Activated T-helper 1 cell treated with anti-CD3 and anti-CD28 coated beads, Interleukin-12 subunit alpha, Interleukin-12 subunit beta, Interleukin-2, Interleukin-4 antibody, amounts not matched to agents 30 ng/mL and 10 ng/mL and 1 ng/mL, durations not matched to agents 14 hours and 24 hours and 36 hours (primary cell): ENCODE data around the gene ARFGEF3. TPM values are rescaled to one million over a fixed set of nuclear protein-coding genes. Genes with fewer than 3 reads are reported as not detected.

ENCODE experiments used
- DNase-seq: peaks from one replicate; pipeline ENCODE4 v3.0.0; 2021; ENCODE audit warnings: low spot score
- H3K27ac Mint-ChIP-seq: one replicate; pipeline ENCODE4 v1.8.0; 2021; ENCODE audit warnings: mild to moderate bottlenecking, mixed read lengths
- H3K27me3 Mint-ChIP-seq: one replicate; pipeline ENCODE4 v1.8.0; 2022; ENCODE audit warnings: mild to moderate bottlenecking, moderate library complexity, mixed read lengths; ENCODE audit not compliant: insufficient read depth
- H3K36me3 Mint-ChIP-seq: one replicate; pipeline ENCODE4 v1.8.0; 2021; ENCODE audit warnings: low read depth, mixed read lengths
- H3K4me1 Mint-ChIP-seq: one replicate; pipeline ENCODE4 v1.8.0; 2021; ENCODE audit warnings: low read depth, mixed read lengths
- H3K4me3 Mint-ChIP-seq: one replicate; pipeline ENCODE4 v1.8.0; 2021; ENCODE audit warnings: mild to moderate bottlenecking, moderate library complexity, mixed read lengths
- H3K9me3 Mint-ChIP-seq: one replicate; pipeline ENCODE4 v1.8.0; 2021; ENCODE audit warnings: mixed read lengths
- intact Hi-C: fragments of 100-400 bp; cut with micrococcal nuclease; formaldehyde crosslinking; loops from one replicate; pipeline ENCODE4 v1.15.1; 2024
- total RNA-seq: library from RNA; stranded (reverse); gene quantifications from 2 replicates; pipeline ENCODE4 v1.2.3, GENCODE V29; 2022

The ARFGEF3 gene
- total RNA-seq, 1 donor from 2014 or later, result 0.29 TPM

DNA sequence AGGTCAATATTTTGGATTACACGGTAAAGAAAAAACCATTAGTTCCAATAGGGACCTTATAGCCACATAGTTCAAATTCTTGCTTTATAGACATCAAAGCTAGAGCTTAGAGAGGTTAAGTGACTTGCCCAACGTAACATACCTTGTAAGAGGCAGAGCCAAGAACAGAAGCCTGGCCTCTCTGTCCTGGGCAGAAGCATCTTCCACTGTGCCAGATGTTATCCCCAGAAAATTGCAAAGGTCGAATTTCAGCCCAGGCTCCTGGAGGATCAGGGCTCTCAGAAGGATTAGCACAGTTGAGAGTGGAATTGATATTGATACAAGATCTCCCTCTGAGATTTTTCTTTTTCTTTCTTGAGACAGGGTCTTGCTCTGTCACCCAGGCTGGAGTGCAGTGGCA lies 222.0 kb downstream of the ARFGEF3 start:
- peaks cover 17% of the 10 kb centered on the region for H3K27me3 Mint-ChIP-seq
- no peak for DNase-seq
- H3K4me1 Mint-ChIP-seq, result no peaks in the 10 kb centered on the region
- no peak overlapping the region for H3K27ac Mint-ChIP-seq
- intact Hi-C loops, result no loop called here
- no peak overlapping the region for H3K4me3 Mint-ChIP-seq
- H3K36me3 Mint-ChIP-seq, result no peaks in the 10 kb centered on the region
- H3K9me3 Mint-ChIP-seq, result no peaks in the 10 kb centered on the region

- H3K27ac Mint-ChIP-seq, result no peak overlapping the region
- H3K4me1 Mint-ChIP-seq, result no peaks in the 10 kb centered on the region
- H3K4me3 Mint-ChIP-seq, result no peak overlapping the region
- H3K27me3 Mint-ChIP-seq, result peaks cover 16% of the 10 kb centered on the region
- DNase-seq, result no peak
- H3K9me3 Mint-ChIP-seq, result no peaks in the 10 kb centered on the region
- intact Hi-C loops, result no loop called here
- H3K36me3 Mint-ChIP-seq, result no peaks in the 10 kb centered on the region
These were observed 225.2 kb downstream of the ARFGEF3 start for GRCh38 chr6:138386897-138387296.

- intact Hi-C loops, result no loop called here
- H3K4me1 Mint-ChIP-seq, result no peaks in the 10 kb centered on the region
- DNase-seq, result no peak
- H3K4me3 Mint-ChIP-seq, result no peak overlapping the region
- H3K9me3 Mint-ChIP-seq, result no peaks in the 10 kb centered on the region
- no peaks in the 10 kb centered on the region for H3K36me3 Mint-ChIP-seq
- peaks cover 18% of the 10 kb centered on the region for H3K27me3 Mint-ChIP-seq
- no peak overlapping the region for H3K27ac Mint-ChIP-seq
These were observed 226.0 kb downstream of the ARFGEF3 start for GRCh38 chr6:138387577-138388368.

DNA sequence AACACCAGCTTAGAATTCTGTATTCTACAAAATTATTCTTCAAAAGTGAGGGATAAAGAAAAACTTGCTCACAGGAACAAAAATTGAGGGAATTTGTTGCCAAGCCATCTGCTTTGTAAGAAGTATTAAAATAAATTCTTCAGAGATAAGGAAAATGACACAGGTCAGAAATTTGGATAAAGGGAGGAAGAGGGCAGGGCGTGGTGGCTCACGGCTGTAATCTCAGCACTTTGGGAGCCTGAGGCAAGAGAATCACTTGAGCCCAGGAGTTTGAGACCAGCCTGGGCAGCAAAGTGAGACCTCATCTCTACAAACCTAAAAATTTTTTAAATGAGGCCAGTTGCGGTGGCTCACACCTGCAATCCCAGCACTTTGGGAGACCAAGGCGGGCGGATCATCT lies 227.8 kb downstream of the ARFGEF3 start:
- no peak overlapping the region for H3K4me3 Mint-ChIP-seq
- peaks cover 23% of the 10 kb centered on the region for H3K27me3 Mint-ChIP-seq
- H3K27ac Mint-ChIP-seq, result no peak overlapping the region
- H3K36me3 Mint-ChIP-seq, result no peaks in the 10 kb centered on the region
- intact Hi-C loops, result no loop called here
- H3K9me3 Mint-ChIP-seq, result no peaks in the 10 kb centered on the region
- DNase-seq, result no peak
- no peaks in the 10 kb centered on the region for H3K4me1 Mint-ChIP-seq

Other genes with a start within 250 kb of the ARFGEF3 start
- gene PERP, start 54.5 kb upstream of the ARFGEF3 start, total RNA-seq, result 5.6 and 5.7 TPM in 2 replicates
- not detected in 2 replicates for gene PBOV1, start 56.6 kb downstream of the ARFGEF3 start, total RNA-seq
- gene SMIM28, start 216.0 kb downstream of the ARFGEF3 start, total RNA-seq, result not detected in 2 replicates
- gene HEBP2, start 242.3 kb downstream of the ARFGEF3 start, total RNA-seq, result 18.9 and 21.4 TPM in 2 replicates